Measurements from ENCODE around the gene AEN.
"Not testable (repeated sequence)": the region's sequence is repeated elsewhere in the genome, so short reads cannot be mapped to it uniquely, and the experiment has no call there.

Gene AEN

DNA sequence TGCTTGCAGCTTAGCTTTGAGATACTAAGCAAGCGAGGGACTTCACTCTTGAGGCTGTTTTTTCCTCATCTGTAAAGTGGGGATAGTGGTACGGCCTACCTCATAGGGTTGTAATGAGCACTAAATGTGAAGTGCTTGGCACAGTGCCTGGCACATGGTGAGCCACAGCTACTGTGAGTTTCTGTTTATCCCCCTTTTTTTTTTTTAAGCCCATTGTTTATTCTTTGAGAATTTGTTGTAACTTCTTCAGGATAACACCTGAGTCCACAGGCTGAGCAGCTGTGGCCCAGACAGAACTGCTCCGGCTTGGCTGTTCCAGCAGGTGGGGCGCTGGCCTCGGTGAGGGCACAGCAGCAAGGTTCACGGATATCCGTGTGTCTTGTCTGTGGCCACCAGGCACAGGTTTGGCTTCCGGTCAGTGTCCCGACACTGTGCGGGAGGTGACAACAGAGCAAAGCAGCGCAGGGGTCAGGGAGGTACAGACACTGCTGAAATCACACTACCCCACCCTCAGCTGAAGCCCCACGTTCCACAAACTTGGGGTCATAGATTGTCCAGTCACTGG is 10.4 kb downstream of the AEN start:
- DNase-seq: no peak

DNA sequence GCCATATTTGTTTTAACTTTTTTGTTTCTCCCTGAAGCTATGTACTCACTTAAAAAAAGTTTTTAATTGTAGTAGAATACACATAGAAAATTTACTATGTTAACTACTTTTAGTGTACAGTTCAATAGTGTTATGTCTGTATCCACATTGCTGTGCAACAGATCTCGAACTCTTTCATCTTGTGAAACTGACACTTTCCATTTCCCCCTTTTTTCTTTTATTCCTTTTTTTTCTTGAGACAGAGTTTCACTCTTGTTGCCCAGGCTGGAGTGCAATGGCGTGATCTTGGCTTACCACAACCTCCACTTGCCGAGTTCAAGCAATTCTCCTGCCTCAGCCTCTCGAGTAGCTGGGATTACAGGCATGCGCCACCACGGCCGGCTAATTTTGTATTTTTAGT is 11.7 kb downstream of the AEN start:
- DNase-seq: not testable (repeated sequence)

- no peak for DNase-seq
Observed at GRCh38 chr15:88634449-88634848, 13.3 kb downstream of the AEN start.

DNA sequence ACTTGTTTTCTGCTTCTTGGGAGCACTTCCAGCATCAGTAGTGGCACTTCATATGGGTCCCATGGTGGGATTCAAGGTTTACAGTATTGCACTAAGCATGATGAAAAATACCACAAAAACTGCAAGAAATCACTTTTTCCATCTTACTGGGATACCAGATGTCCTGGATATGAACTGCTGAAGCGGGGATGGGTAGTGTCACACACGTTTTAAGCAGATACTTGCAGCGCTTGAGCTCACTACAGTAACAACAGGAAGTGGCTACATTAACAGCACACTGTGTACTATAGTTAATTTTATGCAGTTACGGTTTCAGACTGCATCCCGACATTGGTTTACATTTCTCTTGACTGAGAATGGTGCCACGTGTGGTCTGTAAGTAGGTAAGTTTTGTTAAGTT is 14.2 kb downstream of the AEN start:
- DNase-seq: no peak

DNA sequence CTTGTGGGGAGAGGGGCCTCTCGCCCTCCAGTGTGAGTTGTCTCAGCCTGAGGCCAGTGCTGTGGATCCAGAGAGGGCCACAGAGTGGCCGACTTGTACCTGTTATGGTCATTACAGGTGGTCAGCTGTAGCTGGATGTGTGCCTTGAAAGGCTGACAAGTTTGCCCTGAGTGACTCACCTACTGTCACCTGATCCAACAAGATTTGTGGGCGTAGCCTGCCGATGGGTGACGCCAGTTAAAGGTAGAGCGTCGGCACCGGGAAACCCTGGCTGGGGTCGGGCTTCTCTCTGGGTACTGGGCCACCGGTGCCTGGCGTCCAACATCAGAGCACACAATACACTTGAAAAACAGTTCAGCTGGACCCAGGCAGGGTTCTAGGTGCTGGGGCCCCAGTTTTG is 14.9 kb downstream of the AEN start:
- DNase-seq: no peak

DNA sequence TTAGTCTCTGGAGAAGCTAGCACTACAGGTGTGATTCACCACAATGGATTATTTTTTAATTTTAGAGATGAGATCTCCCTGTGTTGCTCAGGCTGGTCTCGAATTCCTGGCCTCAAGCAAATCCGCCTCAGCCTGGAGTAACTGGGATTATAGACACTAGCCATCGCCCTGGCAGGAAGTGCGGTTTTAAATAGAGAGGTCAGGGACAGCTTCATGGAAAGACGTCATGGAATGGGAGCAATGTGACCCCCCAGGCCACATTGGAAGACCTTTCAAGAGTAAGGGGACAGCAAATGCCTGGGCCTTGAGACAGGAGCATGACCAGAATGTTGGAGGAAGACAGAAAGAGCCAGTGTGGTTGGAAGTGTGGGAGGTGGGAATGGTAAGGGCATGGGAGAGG is 15.5 kb downstream of the AEN start:
- no peak for DNase-seq

- DNase-seq: no peak
Observed at GRCh38 chr15:88637436-88637835, 16.3 kb downstream of the AEN start.

DNA sequence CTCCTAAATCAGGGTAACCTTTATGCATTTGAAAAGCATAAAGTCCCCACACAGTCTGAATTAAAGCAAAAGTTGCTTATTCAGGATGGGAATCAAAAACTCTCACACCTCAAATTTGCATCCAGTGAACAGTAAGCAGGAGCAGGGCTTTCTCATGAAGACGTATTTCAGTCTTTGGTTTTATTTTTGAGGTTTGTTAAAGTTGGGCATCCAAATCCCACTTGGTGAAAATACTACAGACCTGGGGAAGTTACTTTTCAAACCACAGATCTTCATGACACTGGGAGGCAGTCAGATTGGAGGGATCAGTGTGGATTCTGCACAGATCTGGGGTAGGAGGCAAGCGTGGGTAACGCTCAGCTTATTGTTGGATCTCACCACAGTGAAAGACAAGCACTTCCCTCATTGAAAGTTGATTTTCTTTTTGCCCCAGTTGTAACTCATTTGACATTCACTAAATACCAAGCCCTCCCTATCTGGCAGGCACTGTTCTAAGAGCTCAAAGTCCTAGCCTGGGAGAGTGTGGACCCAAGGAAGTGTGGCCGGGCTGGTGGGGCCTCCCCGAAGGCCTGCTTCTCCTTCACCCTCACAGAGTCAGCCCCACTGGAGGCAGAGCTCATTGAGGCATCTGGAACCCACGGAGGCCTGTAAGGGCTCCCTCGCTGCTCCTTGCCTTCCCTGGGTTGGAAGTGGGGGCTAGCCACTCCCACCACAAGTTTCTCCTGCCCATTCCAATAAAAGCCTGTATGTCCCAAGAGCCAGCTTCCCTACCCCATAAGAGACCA is 16.9 kb downstream of the AEN start:
- DNase-seq: no peak

GRCh38 chr15:88638626-88639372 is 17.7 kb downstream of the AEN start, which contains the start of gene ISG20:
Gene ISG20, plus strand, starts transcription at chr15:88639016. Its CDS starts 351 bp downstream, at chr15:88639367.
- peak; percentile 65 for DNase-seq

GRCh38 chr15:88641959-88642452 is 20.9 kb downstream of the AEN start:
- no peak for DNase-seq

DNA sequence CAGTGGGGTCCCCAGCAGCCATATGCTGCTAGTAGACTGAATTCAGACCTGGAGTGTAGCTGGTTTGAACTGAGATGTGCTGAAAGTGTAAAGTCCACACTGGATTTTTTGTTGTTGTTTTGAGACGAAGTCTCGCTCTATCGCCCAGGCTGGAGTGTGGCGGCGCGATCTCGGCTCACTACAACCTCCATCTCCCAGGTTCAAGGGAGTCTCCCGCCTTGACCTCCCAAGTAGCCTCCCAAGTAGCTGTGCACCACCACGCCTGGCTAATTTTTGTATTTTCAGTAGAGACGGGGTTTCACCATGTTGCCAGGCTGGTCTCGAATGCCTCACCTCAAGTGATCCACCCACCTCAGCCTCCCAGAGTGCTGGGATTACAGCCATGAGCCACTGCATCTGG is 21.4 kb downstream of the AEN start:
- not testable (repeated sequence) for DNase-seq

GRCh38 chr15:88644741-88645140 is 23.6 kb downstream of the AEN start:
- no peak for DNase-seq

DNA sequence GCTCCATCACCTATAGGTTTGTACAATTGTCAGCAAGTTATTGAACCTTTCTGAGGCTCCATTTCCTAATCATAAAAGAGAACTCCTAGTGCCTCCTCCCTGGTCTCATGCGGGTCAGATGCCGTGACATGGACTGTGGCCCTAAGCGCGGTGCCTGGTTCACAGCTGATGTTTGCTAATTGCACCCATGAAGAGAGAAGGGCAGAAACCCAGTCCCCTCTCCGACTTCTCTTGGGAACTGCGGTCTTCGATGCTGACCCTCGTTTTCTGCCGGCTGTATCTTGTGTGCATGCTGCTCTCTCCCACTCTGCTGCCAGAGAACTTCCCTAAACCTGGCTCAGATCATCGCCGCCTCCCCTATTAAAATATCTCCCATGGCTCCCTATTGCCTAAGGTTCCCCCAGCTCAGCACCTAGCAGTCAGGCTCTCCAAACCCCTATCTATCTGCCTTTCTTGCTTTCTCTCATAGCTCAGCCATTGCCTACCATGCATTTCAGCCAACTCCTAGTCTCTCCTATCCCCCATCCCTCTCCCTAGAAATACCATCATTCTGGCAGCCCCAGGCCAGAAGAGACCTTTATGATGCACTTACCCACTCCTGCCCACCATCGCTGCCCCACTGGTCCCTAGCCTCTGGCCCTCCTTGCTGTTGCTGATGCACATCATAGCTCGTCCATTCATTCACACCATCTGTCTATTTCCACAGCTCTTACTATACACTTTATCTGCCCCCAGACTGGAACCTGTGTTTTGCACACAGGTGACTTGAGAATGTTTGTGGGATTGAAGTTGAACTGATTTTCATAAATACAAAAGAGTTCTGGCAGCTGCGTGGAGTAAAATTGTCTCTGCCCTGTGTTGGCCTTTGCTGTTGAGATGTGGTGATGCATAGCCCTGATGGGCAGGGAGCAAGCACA is 24.3 kb downstream of the AEN start:
- DNase-seq: no peak

DNA sequence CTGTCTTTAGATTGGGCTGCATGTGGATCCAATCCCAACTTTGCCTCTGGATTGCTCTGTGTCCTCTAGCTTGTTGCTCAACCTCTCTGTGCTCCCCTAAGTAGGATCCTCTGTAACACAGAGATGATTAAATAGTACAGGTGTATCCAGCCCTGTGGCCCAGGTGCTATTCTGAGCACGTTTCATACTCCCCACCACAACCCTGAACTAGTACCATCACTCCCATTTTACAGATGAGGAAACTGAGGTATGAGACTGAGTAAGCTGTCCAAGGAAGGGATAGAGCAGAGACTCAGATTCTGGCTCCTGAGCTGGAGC is 24.9 kb downstream of the AEN start:
- no peak for DNase-seq

GRCh38 chr15:88646951-88647350 is 25.8 kb downstream of the AEN start:
- DNase-seq: no peak

- DNase-seq: no peak
Observed at GRCh38 chr15:88647351-88648105, 26.4 kb downstream of the AEN start.

GRCh38 chr15:88648357-88649214 is 27.4 kb downstream of the AEN start:
- DNase-seq: no peak

DNA sequence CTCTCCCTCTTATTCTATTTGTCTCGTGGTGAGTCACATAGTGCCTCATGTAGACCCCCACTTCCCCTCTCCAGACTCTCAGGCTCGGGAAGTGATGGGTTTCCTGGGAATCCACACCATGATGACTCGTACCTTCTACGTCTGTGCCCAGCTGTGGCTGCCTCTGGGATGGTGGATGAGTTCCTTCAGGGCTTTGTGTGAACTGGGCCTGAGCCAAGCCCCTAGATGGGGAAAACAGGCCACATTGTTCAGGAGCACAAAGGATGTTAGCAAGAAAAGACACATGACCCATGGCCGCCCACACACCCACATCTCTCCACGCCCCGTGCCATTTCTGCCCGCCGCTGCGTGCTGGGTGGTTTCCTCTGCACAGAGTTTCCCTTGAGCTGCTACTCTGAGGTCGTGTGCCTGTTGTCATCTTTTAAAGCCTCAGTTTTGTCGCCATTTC is 28.2 kb downstream of the AEN start:
- DNase-seq: no peak

- DNase-seq: no peak
Observed at GRCh38 chr15:88649753-88650551, 28.8 kb downstream of the AEN start.

DNA sequence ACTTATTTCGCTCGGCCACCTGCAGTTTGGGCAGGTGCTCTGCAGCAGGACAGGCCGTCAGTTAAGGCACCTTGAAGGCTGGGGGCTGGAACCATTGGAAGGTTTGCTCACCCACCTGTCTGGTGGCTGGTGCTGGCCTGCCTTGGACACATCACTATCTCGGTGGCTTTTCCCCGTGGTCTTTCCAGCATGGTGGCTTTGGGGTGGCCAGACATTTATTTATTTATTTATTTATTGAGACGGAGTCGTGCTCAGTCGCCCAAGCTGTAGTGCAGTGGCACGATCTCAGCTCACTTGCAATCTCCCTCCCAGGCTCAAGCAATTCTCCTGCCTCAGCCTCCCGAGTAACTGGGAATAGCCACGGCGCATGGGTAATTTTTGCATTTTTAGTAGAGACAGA is 29.4 kb downstream of the AEN start:
- no peak for DNase-seq
